ENCODE data around the gene EFCAB8.

GRCh38 chr20:32902456-32903420 lies 44.0 kb downstream of the EFCAB8 start:
- peak; percentile 93 for TF ChIP-seq CTCF (conservative IDR thresholded peaks at IDR 0.05)
- TF ChIP-seq EZH2 (IDR thresholded peaks at IDR 0.05; ENCODE audit: low read depth) = no peak
